Measurements from ENCODE around the gene RGPD5.
"Not testable (repeated sequence)": the region's sequence is repeated elsewhere in the genome, so short reads cannot be mapped to it uniquely, and the experiment has no call there.

The RGPD5 gene

DNA sequence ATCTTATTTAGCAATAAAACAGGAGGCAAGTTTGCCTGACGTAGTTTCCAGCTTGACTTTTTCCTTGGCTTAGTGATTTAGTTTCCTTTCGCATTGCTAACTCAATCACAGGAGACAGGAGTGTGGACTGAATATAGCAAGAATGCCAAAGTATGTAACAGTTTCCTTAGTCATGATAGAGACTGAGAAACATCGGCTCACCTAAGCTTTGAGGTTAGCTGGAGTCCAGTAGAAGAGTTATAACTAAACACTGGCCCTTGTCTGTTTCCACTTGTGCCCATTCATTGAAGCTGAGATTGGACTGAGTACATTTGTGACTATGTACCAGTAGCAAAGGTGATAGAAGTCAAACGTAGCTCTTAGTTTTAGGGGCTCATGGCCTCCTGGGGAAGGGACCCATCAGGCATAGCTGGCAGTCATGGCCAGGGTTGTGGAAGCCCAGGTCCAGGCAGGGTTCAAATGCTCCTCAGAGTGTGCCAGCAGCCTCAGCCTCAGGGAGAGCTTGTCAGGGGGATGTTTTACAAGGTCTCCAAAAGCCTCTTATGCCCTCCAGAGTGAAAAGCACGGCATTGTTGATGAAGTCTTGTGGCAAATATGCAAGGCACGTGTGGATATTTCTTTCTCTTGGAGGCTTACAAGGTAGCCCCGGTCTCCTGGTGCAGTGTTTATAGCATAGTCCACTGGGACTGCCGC, 103.8 kb downstream of the RGPD5 start:
- not testable (repeated sequence) for H2BK12ac ChIP-seq (ENCODE audit: low read length); H3K18ac ChIP-seq (ENCODE audit: low read length)

DNA sequence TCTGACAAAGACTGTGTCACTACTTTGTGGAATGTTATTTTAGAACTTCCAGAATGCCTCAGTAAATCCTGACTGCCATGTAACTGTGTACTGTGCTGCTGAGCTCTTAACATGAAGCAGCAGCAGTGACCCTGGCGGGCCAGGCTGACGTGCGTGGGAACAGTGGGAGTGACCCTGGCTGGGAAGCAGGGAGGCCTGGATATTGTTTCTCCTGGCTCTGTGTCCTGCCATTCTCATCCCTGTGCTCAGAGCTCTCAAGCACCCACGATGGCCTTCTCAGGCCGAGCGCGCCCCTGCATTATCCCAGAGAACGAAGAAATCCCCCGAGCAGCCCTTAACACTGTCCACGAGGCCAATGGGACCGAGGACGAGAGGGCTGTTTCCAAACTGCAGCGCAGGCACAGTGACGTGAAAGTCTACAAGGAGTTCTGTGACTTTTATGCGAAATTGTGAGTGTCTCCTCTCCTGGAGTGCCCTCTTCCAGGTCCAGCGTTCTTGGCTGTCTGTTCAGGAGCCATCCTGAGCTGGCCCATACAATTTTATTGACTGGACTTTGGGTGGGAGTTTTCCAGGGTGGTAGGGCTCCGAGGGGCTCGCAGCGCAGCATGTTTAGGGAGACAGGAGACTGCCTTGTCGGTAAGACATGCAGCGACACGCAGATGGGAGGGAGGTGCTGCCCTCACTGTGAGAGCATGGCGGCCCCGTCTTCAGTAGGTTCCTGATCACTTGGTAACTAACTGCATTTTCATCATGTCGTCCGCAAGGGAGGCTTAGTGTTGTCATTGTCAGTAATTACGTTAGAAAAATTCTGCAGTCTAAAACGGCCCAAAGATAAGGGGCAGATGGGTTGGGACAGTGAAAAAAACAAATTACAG, 104.6 kb downstream of the RGPD5 start, which contains the start of gene LIMS3:
Gene LIMS3, plus strand, starts transcription at position 227 of the 875 bp plus-strand sequence. Its CDS starts 41 bp downstream, at position 268.
- not testable (repeated sequence) for H2BK120ac ChIP-seq (ENCODE audit: low read depth, low read length); H3K79me1 ChIP-seq (ENCODE audit: low read depth, low read length); H4K8ac ChIP-seq (ENCODE audit: low read depth, low read length); H3K27me3 ChIP-seq (ENCODE audit: control insufficient read depth in 3 of 3, insufficient read depth in 3 of 3, low read depth in 1 of 3, low read length in 3 of 3); H2BK12ac ChIP-seq (ENCODE audit: low read length); H2AK5ac ChIP-seq (ENCODE audit: low read depth, low read length); H2BK15ac ChIP-seq (ENCODE audit: low read length); DNase-seq (ENCODE audit: low spot score); H3K9me3 ChIP-seq (replicated peaks in 1 of 2; ENCODE audit: control insufficient read depth in 2 of 2, insufficient read depth in 1 of 2, low read depth in 1 of 2, low read length in 2 of 2); H2BK5ac ChIP-seq (ENCODE audit: low read length); H3K4ac ChIP-seq (ENCODE audit: low read length); H2AFZ ChIP-seq (ENCODE audit: low read length); H3K9ac ChIP-seq (ENCODE audit: low read depth, low read length, poor library complexity); H3K27ac ChIP-seq (replicated peaks; ENCODE audit: low read length); H3K18ac ChIP-seq (ENCODE audit: low read length); H3K36me3 ChIP-seq (replicated peaks in 1 of 2; ENCODE audit: control insufficient read depth in 2 of 2, insufficient read depth in 2 of 2, low read length in 2 of 2); H3K4me2 ChIP-seq (ENCODE audit: insufficient read depth, low read length, poor library complexity, severe bottlenecking); H3K23ac ChIP-seq (ENCODE audit: low read depth, low read length, poor library complexity); H3K4me1 ChIP-seq (ENCODE audit: control insufficient read depth in 2 of 2, insufficient read depth in 1 of 2, low read depth in 1 of 2, low read length in 2 of 2); H3K14ac ChIP-seq (ENCODE audit: low read length); H4K91ac ChIP-seq (ENCODE audit: low read depth, low read length, poor library complexity); H3K4me3 ChIP-seq (ENCODE audit: low read length in 2 of 2)
- WGBS, 2 donors (ENCODE audit: extremely low coverage in 2 of 2, insufficient read length in 2 of 2, insufficient replicate concordance in 1 of 2), result no CpG with 5 or more reads among the region's 28 CpGs

More for the DNA sequence above, 103.8 kb downstream of the RGPD5 start:
- not testable (repeated sequence) for H3K4me3 ChIP-seq (ENCODE audit: low read length in 2 of 2); H3K4me2 ChIP-seq (ENCODE audit: insufficient read depth, low read length, poor library complexity, severe bottlenecking); H3K14ac ChIP-seq (ENCODE audit: low read length); H2BK5ac ChIP-seq (ENCODE audit: low read length); DNase-seq (ENCODE audit: low spot score); H4K91ac ChIP-seq (ENCODE audit: low read depth, low read length, poor library complexity); H3K36me3 ChIP-seq (replicated peaks in 1 of 2; ENCODE audit: control insufficient read depth in 2 of 2, insufficient read depth in 2 of 2, low read length in 2 of 2); H3K9ac ChIP-seq (ENCODE audit: low read depth, low read length, poor library complexity); H3K27me3 ChIP-seq (ENCODE audit: control insufficient read depth in 3 of 3, insufficient read depth in 3 of 3, low read depth in 1 of 3, low read length in 3 of 3); H2BK15ac ChIP-seq (ENCODE audit: low read length); H3K27ac ChIP-seq (replicated peaks; ENCODE audit: low read length); H3K4ac ChIP-seq (ENCODE audit: low read length); H2BK120ac ChIP-seq (ENCODE audit: low read depth, low read length); H2AK5ac ChIP-seq (ENCODE audit: low read depth, low read length); H3K9me3 ChIP-seq (replicated peaks in 1 of 2; ENCODE audit: control insufficient read depth in 2 of 2, insufficient read depth in 1 of 2, low read depth in 1 of 2, low read length in 2 of 2); H2AFZ ChIP-seq (ENCODE audit: low read length); H3K79me1 ChIP-seq (ENCODE audit: low read depth, low read length); H3K4me1 ChIP-seq (ENCODE audit: control insufficient read depth in 2 of 2, insufficient read depth in 1 of 2, low read depth in 1 of 2, low read length in 2 of 2); H3K23ac ChIP-seq (ENCODE audit: low read depth, low read length, poor library complexity); H4K8ac ChIP-seq (ENCODE audit: low read depth, low read length)
- WGBS, 2 donors (ENCODE audit: extremely low coverage in 2 of 2, insufficient read length in 2 of 2, insufficient replicate concordance in 1 of 2), result no CpG with 5 or more reads among the region's 8 CpGs

DNA sequence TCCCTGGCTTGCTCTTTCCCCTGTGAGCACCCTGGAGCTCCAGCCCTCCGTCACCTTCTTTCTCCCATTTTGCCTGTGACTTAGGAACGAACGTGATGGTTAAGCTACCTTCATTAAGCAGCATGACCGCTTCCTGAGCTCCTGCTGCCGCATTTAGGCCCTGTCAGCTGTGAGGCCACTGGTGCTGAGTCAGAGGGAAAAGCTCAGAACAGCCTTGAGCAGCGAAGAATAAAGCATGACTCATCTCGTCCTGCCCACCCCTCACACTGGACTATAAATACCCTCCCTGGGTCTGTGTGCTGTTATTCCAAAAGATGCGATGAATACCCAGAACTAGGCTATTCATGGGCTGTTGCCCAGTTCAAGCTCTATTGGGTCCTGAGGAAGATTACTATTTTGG, 111.7 kb downstream of the RGPD5 start:
- H3K4me1 ChIP-seq (ENCODE audit: control insufficient read depth in 2 of 2, insufficient read depth in 1 of 2, low read depth in 1 of 2, low read length in 2 of 2); H3K14ac ChIP-seq (ENCODE audit: low read length); H3K9ac ChIP-seq (ENCODE audit: low read depth, low read length, poor library complexity); H3K4me3 ChIP-seq (ENCODE audit: low read length in 2 of 2); H3K4ac ChIP-seq (ENCODE audit: low read length); H3K36me3 ChIP-seq (replicated peaks in 1 of 2; ENCODE audit: control insufficient read depth in 2 of 2, insufficient read depth in 2 of 2, low read length in 2 of 2); H2AK5ac ChIP-seq (ENCODE audit: low read depth, low read length); H3K79me1 ChIP-seq (ENCODE audit: low read depth, low read length); H3K4me2 ChIP-seq (ENCODE audit: insufficient read depth, low read length, poor library complexity, severe bottlenecking); H2BK15ac ChIP-seq (ENCODE audit: low read length); H2AFZ ChIP-seq (ENCODE audit: low read length); H3K9me3 ChIP-seq (replicated peaks in 1 of 2; ENCODE audit: control insufficient read depth in 2 of 2, insufficient read depth in 1 of 2, low read depth in 1 of 2, low read length in 2 of 2); H3K27me3 ChIP-seq (ENCODE audit: control insufficient read depth in 3 of 3, insufficient read depth in 3 of 3, low read depth in 1 of 3, low read length in 3 of 3); H2BK120ac ChIP-seq (ENCODE audit: low read depth, low read length); H4K8ac ChIP-seq (ENCODE audit: low read depth, low read length); H4K91ac ChIP-seq (ENCODE audit: low read depth, low read length, poor library complexity); DNase-seq (ENCODE audit: low spot score); H3K23ac ChIP-seq (ENCODE audit: low read depth, low read length, poor library complexity); H3K18ac ChIP-seq (ENCODE audit: low read length); H2BK5ac ChIP-seq (ENCODE audit: low read length); H2BK12ac ChIP-seq (ENCODE audit: low read length); H3K27ac ChIP-seq (replicated peaks; ENCODE audit: low read length): not testable (repeated sequence)
- no CpG with 5 or more reads among the region's 8 CpGs for WGBS, 2 donors (ENCODE audit: extremely low coverage in 2 of 2, insufficient read length in 2 of 2, insufficient replicate concordance in 1 of 2)

All from neuronal stem cell (in vitro differentiated cells).